Measurements from ENCODE around the gene STPG2.

DNA sequence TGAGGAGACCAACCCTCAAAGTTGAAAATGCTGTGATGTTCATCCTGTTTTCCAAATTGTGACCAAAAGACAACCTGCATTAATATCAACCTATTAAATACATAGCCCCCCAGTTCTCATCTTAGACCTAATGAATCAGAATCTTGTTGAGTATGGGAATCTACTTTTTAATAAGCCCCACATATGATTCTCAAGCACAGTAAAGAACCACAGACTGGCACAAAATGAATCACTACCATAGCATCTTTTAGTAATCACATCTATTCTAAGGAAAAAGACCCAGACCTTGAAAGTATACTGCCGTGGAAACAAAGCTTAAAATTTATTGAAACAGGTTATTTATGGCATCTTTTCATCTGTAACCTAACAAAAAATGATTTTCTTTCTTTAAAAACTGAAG lies 152.9 kb downstream of the STPG2 start:
- TF ChIP-seq, protein P1, sequence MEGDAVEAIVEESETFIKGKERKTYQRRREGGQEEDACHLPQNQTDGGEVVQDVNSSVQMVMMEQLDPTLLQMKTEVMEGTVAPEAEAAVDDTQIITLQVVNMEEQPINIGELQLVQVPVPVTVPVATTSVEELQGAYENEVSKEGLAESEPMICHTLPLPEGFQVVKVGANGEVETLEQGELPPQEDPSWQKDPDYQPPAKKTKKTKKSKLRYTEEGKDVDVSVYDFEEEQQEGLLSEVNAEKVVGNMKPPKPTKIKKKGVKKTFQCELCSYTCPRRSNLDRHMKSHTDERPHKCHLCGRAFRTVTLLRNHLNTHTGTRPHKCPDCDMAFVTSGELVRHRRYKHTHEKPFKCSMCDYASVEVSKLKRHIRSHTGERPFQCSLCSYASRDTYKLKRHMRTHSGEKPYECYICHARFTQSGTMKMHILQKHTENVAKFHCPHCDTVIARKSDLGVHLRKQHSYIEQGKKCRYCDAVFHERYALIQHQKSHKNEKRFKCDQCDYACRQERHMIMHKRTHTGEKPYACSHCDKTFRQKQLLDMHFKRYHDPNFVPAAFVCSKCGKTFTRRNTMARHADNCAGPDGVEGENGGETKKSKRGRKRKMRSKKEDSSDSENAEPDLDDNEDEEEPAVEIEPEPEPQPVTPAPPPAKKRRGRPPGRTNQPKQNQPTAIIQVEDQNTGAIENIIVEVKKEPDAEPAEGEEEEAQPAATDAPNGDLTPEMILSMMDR (IDR thresholded peaks at IDR 0.05; ENCODE audit: insufficient read depth, low read depth, low read length) = no peak
- TF ChIP-seq EZH2 (IDR thresholded peaks at IDR 0.05; ENCODE audit: insufficient read depth, low read length) = no peak

All from astrocyte (in vitro differentiated cells and primary cell).